Measurements from ENCODE around the gene EBF3.

Gene EBF3

GRCh38 chr10:129848696-129849451, 115.2 kb downstream of the EBF3 start:
- H3K4me3 ChIP-seq (ENCODE audit: low read depth, low read length): no peak overlapping the region
- no peak for DNase-seq (ENCODE audit: low read depth)
- TF ChIP-seq, protein P1, sequence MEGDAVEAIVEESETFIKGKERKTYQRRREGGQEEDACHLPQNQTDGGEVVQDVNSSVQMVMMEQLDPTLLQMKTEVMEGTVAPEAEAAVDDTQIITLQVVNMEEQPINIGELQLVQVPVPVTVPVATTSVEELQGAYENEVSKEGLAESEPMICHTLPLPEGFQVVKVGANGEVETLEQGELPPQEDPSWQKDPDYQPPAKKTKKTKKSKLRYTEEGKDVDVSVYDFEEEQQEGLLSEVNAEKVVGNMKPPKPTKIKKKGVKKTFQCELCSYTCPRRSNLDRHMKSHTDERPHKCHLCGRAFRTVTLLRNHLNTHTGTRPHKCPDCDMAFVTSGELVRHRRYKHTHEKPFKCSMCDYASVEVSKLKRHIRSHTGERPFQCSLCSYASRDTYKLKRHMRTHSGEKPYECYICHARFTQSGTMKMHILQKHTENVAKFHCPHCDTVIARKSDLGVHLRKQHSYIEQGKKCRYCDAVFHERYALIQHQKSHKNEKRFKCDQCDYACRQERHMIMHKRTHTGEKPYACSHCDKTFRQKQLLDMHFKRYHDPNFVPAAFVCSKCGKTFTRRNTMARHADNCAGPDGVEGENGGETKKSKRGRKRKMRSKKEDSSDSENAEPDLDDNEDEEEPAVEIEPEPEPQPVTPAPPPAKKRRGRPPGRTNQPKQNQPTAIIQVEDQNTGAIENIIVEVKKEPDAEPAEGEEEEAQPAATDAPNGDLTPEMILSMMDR (IDR thresholded peaks at IDR 0.05; ENCODE audit: low read depth, low read length, missing control alignments): no peak

DNA sequence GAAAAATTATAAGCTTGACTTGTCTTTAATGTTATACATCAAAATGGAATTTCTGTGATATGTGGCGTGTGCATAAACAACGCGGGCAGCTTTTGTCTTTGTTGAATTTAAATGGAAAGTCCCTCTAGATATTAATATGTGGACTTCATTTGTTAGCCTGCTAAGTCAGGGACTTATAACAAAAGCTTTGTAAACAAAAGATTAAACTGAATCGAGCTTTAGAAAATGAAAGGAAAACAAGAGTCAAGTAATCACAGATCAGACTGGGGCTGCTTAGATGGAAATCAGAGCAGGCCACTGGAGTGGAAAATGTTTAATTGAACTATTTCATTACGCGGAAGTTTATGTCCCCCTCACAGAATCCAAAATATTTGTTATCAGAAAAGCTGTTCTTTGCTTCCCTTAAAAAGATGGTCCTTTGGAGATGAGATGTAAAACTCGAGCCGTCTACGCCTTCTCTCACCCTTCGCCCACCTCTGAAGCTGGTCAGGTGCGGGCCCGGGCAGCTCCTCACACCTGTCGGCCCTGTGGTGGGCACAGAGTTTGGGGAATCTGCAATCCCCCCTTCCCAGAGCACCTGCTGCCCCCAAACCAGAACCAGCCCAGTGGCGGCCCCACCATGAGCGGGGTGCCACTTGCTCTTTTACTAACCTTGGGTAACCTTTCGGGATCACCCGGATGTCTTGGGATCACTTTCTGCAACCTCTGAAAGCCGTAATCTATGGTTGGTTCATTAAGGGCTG, 116.2 kb downstream of the EBF3 start:
- TF ChIP-seq, protein P1 (IDR thresholded peaks at IDR 0.05; ENCODE audit: low read depth, low read length, missing control alignments): no peak
- no peak overlapping the region for H3K4me3 ChIP-seq (ENCODE audit: low read depth, low read length)
- no peak for DNase-seq (ENCODE audit: low read depth)

GRCh38 chr10:129846991-129847391, 117.1 kb downstream of the EBF3 start:
- TF ChIP-seq, protein P1 (IDR thresholded peaks at IDR 0.05; ENCODE audit: low read depth, low read length, missing control alignments): no peak
- no peak overlapping the region for H3K4me3 ChIP-seq (ENCODE audit: low read depth, low read length)
- DNase-seq (ENCODE audit: low read depth): no peak

DNA sequence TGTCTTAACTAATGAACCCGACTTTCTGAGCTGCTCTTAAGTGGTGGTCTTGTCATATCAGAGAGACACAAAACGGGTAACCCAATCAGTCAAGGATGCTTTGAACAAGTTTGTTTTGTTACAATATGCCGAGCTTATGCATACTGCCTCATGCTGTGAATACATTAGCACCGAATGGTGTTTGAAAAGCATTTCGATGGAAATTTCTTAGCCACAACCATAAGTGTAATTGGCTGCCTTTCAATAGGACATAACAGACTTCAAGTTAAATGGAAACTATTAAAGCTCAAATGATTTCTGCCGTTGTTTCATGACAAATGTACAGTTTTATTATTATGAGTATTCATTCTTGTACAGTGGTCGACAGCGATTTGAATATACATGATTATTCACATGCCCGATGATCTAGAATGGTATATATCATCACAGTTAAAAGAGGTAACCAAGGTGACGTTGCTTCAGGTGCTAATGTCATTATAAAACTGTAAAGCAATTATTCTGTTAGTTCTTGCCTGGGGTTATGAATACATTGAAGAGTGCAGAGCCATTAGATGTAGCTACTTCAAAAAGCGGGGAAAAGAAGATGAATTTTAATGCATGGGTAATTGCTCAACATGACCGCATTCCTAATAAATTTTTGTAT, 118.8 kb downstream of the EBF3 start:
- no peak overlapping the region for H3K4me3 ChIP-seq (ENCODE audit: low read depth, low read length)
- DNase-seq (ENCODE audit: low read depth): no peak
- TF ChIP-seq, protein P1 (IDR thresholded peaks at IDR 0.05; ENCODE audit: low read depth, low read length, missing control alignments): no peak

- H3K4me3 ChIP-seq (ENCODE audit: low read depth, low read length): no peak overlapping the region
- TF ChIP-seq, protein P1 (IDR thresholded peaks at IDR 0.05; ENCODE audit: low read depth, low read length, missing control alignments): no peak
- DNase-seq (ENCODE audit: low read depth): no peak
Observed at GRCh38 chr10:129844216-129844766, 119.8 kb downstream of the EBF3 start.

DNA sequence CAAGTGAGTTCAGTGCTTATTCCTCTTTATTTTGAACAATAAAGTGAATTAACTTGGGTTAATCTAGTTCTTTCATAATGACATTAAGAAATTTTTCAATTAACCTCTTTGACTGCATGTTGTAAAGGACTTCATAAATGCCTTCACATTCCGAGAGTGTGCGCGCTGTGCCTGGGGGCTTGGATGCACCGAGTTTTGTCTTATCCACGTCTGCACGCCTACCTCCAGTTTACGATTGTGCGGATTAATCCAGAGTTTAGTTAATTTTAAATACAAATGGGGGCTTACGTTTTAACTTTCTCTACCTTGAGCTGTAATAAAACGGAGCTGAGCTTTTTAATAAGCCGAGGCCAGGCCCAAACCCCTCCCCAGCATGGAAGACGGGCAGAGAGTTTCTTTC, 120.4 kb downstream of the EBF3 start:
- TF ChIP-seq, protein P1 (IDR thresholded peaks at IDR 0.05; ENCODE audit: low read depth, low read length, missing control alignments): no peak
- no peak overlapping the region for H3K4me3 ChIP-seq (ENCODE audit: low read depth, low read length)

More for the DNA sequence above, 120.4 kb downstream of the EBF3 start:
- DNase-seq (ENCODE audit: low read depth): no peak
